ENCODE results near the gene WDR91. TPM values are rescaled to one million over a fixed set of nuclear protein-coding genes. Genes with fewer than 3 reads are reported as not detected.
"Not testable (repeated sequence)": the region's sequence is repeated elsewhere in the genome, so short reads cannot be mapped to it uniquely, and the experiment has no call there.

The WDR91 gene
- total and polyA plus RNA-seq, 8 donors = 6.3 to 79.4 (median 15.5) TPM

DNA sequence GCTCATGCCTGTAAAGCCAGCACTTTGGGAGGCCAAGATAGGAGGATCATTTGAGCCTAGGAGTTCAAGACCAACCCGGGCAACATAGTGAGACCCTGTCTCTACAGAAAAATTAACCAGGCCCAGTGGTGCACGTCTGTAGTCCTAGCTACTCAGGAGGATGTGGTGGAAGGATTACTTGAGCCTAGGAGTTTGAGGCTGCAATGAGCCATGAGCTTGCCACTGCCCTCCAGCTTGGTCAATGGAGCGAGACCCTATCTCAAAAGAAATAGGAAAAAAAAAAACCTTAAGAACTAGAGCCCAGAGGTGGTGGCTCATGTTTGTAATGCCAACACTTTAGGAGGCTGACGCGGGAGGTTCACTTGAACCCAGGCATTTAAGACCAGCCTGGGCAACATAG, 24.5 kb upstream of the WDR91 start:
- no peak for DNase-seq
- 93 to 95% (median 94%) methylated on average over 5 of the region's 5 CpGs for WGBS, 5 donors
- Histone ChIP-seq H3K9me3 (no peaks in the 10 kb centered on the region), H3K4me3 (no peak overlapping the region), H3K36me3 (no peaks in the 10 kb centered on the region), H3K27me3 (no peaks in the 10 kb centered on the region), H3K4me1 (no peaks in the 10 kb centered on the region), H3K27ac (no peak overlapping the region)
- intact Hi-C loops (cut with DNase I; ENCODE audit: low total_unique reads) = no loop called here
- TF ChIP-seq EP300 (IDR thresholded peaks at IDR 0.05) = no peak
- no peak for TF ChIP-seq POLR2AphosphoS5 (IDR thresholded peaks at IDR 0.05)
- TF ChIP-seq, protein P1, sequence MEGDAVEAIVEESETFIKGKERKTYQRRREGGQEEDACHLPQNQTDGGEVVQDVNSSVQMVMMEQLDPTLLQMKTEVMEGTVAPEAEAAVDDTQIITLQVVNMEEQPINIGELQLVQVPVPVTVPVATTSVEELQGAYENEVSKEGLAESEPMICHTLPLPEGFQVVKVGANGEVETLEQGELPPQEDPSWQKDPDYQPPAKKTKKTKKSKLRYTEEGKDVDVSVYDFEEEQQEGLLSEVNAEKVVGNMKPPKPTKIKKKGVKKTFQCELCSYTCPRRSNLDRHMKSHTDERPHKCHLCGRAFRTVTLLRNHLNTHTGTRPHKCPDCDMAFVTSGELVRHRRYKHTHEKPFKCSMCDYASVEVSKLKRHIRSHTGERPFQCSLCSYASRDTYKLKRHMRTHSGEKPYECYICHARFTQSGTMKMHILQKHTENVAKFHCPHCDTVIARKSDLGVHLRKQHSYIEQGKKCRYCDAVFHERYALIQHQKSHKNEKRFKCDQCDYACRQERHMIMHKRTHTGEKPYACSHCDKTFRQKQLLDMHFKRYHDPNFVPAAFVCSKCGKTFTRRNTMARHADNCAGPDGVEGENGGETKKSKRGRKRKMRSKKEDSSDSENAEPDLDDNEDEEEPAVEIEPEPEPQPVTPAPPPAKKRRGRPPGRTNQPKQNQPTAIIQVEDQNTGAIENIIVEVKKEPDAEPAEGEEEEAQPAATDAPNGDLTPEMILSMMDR (IDR thresholded peaks at IDR 0.05) = no peak
- TF ChIP-seq POLR2A (IDR thresholded peaks at IDR 0.05) = no peak

DNA sequence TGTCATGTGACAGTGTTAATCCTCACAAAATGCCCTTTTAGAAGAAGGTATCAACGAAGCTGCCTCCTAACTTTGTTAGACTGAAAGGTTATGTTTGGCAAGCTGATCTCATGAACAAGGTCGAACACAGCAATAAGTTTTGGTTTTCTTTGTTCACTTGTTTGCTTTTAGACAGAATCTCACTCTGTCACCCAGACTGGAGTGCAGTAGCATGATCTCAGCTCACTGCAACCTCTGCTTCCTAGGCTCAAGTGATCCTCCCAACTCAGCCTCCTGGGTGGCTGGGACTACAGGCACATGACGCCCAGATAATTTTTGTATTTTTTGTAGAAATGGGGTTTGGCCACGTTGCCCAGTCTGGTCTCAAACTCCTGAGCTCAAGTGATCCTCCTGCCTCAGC, 23.4 kb upstream of the WDR91 start:
- Histone ChIP-seq H3K27me3 (no peaks in the 10 kb centered on the region), H3K36me3 (no peaks in the 10 kb centered on the region), H3K27ac (no peak overlapping the region), H3K4me3 (no peak overlapping the region), H3K9me3 (no peaks in the 10 kb centered on the region), H3K4me1 (no peaks in the 10 kb centered on the region)
- intact Hi-C loops (cut with DNase I; ENCODE audit: low total_unique reads) = no loop called here
- DNase-seq = no peak
- 54 to 66% (median 56%) methylated on average over 4 of the region's 4 CpGs for WGBS, 5 donors
- TF ChIP-seq POLR2AphosphoS5 (IDR thresholded peaks at IDR 0.05) (no peak), EP300 (IDR thresholded peaks at IDR 0.05) (no peak), POLR2A (IDR thresholded peaks at IDR 0.05) (no peak)
- TF ChIP-seq, protein P1 (IDR thresholded peaks at IDR 0.05) = no peak

DNA sequence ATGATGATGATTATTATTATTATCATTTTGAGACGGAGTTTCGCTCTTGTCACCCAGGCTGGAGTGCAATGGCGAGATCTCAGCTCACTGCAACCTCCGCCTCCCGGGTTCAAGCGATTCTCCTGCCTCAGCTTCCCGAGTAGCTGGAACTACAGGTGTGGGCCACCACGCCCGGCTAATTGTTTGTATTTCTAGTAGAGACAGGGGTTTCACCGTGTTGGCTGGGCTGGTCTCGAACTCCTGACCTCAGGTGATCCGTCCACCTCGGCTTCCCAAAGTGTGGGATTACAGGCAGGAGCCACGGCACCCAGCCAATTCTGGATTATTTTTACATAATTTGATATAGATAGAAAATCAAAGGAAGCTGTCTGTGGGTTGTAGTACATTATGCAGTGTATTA, 22.8 kb upstream of the WDR91 start:
- H3K4me3 ChIP-seq; H3K9me3 ChIP-seq; H3K27ac ChIP-seq; H3K27me3 ChIP-seq; H3K36me3 ChIP-seq; intact Hi-C loops (cut with DNase I; ENCODE audit: low total_unique reads); DNase-seq; H3K4me1 ChIP-seq: not testable (repeated sequence)
- WGBS, 5 donors = 77 to 90% (median 82%) methylated on average over 14 of the region's 14 CpGs

DNA sequence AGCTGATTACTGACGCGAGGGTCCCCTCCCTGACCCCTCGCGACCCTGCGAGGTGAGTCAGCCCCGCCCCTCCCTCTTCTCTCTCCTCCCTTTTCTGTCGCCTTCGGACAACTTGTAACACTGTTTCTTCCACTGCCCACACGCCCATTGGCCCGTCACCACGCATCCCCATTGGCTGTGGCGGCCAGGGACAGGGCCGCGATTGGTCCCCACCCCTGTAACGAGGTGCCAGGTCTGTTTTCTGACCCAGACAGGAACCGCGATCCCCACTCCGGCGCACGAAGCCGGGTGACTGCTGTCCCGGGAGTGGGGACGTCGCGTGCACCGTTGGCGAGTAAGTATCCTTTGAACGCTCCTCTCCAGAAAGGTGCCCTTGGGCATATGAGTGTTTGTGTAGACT, 22.2 kb upstream of the WDR91 start, which contains the start of gene STRA8:
Gene STRA8, plus strand, starts transcription at position 269 of the 400 bp plus-strand sequence. CDS start 6,687 bp downstream, outside the sequence.
- H3K36me3 ChIP-seq = no peaks in the 10 kb centered on the region
- H3K9me3 ChIP-seq = no peaks in the 10 kb centered on the region
- H3K4me1 ChIP-seq = no peaks in the 10 kb centered on the region
- H3K4me3 ChIP-seq = no peak within 1 kb of the TSS
- no peak within 1 kb of the TSS for H3K27ac ChIP-seq
- H3K27me3 ChIP-seq = no peaks in the 10 kb centered on the region
- no peak for DNase-seq
- intact Hi-C loops (cut with DNase I; ENCODE audit: low total_unique reads) = no loop called here
- WGBS, 5 donors = 92 to 96% (median 93%) methylated on average over 28 of the region's 28 CpGs
- TF ChIP-seq POLR2A (IDR thresholded peaks at IDR 0.05) (no peak), EP300 (IDR thresholded peaks at IDR 0.05) (no peak), POLR2AphosphoS5 (IDR thresholded peaks at IDR 0.05) (no peak)
- TF ChIP-seq, protein P1 (IDR thresholded peaks at IDR 0.05) = no peak

DNA sequence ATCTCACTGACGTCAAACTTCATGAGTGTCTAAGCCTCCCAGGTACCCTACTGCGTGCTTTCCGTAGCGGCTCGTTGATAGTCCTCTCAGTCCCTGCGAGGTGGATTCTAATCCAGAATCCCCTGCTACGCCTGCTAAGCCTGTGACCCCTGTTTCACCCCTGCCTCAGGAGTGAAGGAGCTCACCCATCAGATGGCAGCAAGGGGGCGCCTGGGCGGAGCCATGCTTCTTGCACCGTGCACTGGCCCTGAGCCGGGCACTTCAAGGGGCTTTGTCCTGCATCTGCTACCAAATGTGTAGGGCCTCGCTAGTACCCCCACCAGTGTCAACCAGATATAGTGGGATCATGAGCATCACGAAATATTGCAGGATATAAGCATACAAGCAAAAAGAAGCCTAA, 21.4 kb upstream of the WDR91 start:
- no peaks in the 10 kb centered on the region for H3K36me3 ChIP-seq

More for the DNA sequence above, 21.4 kb upstream of the WDR91 start:
- TF ChIP-seq POLR2A (IDR thresholded peaks at IDR 0.05) = no peak
- TF ChIP-seq EP300 (IDR thresholded peaks at IDR 0.05) = no peak
- no peak for TF ChIP-seq POLR2AphosphoS5 (IDR thresholded peaks at IDR 0.05)
- TF ChIP-seq, protein P1 (IDR thresholded peaks at IDR 0.05) = no peak
- Histone ChIP-seq H3K27me3 (no peaks in the 10 kb centered on the region), H3K27ac (no peak overlapping the region), H3K4me3 (no peak overlapping the region), H3K4me1 (no peaks in the 10 kb centered on the region), H3K9me3 (no peaks in the 10 kb centered on the region)
- intact Hi-C loops (cut with DNase I; ENCODE audit: low total_unique reads) = no loop called here
- WGBS, 5 donors = 89 to 92% (median 90%) methylated on average over 13 of the region's 13 CpGs
- DNase-seq = no peak
